Suprapubic skin (tissue), 3 donors: ENCODE data around the gene LEFTY1.

Source experiments
- POLR2A ChIP-seq, 2 donors: fragments of 450-650 bp; IDR thresholded peaks; one replicate each; pipeline ENCODE4 v1.6.1; 2017; ENCODE audit warnings: antibody characterized with exemption in 2 of 2, mild to moderate bottlenecking in 2 of 2, moderate library complexity in 2 of 2
- TF ChIP-seq, protein P1 (sequence below), 2 donors: fragments of 200-600 bp in 1 of 2; fragments of 450-650 bp in 1 of 2; sonication (generic) in 1 of 2; IDR thresholded peaks; one replicate each; pipeline ENCODE4 v1.5.1; 2016 to 2019; ENCODE audit warnings: antibody characterized with exemption in 2 of 2, mild to moderate bottlenecking in 1 of 2, moderate library complexity in 1 of 2

GRCh38 chr1:225931270-225932136, 42.6 kb upstream of the LEFTY1 start:
- TF ChIP-seq, protein P1, sequence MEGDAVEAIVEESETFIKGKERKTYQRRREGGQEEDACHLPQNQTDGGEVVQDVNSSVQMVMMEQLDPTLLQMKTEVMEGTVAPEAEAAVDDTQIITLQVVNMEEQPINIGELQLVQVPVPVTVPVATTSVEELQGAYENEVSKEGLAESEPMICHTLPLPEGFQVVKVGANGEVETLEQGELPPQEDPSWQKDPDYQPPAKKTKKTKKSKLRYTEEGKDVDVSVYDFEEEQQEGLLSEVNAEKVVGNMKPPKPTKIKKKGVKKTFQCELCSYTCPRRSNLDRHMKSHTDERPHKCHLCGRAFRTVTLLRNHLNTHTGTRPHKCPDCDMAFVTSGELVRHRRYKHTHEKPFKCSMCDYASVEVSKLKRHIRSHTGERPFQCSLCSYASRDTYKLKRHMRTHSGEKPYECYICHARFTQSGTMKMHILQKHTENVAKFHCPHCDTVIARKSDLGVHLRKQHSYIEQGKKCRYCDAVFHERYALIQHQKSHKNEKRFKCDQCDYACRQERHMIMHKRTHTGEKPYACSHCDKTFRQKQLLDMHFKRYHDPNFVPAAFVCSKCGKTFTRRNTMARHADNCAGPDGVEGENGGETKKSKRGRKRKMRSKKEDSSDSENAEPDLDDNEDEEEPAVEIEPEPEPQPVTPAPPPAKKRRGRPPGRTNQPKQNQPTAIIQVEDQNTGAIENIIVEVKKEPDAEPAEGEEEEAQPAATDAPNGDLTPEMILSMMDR (IDR thresholded peaks at IDR 0.05) = no peak
- no peak for TF ChIP-seq POLR2A (IDR thresholded peaks at IDR 0.05)
